Umbilical cord (tissue), 2 donors: ENCODE results near the gene RAB26. TPM values are rescaled to one million over a fixed set of nuclear protein-coding genes. Genes with fewer than 3 reads are reported as not detected.

Experiments
- DNase-seq: peaks from one replicate; pipeline ENCODE4 v3.0.0-alpha.2; 2015; ENCODE audit warnings: low spot score
- total RNA-seq: library from RNA; depleted of rRNA; stranded (reverse); fragments of >200 nt; gene quantifications from one replicate; pipeline ENCODE4 v1.2.3, GENCODE V29; 2014; ENCODE audit warnings: low replicate concordance; ENCODE audit not compliant: insufficient read depth

RAB26 gene
- total RNA-seq, 1 donor from 2014 or later: 0.48 TPM

DNA sequence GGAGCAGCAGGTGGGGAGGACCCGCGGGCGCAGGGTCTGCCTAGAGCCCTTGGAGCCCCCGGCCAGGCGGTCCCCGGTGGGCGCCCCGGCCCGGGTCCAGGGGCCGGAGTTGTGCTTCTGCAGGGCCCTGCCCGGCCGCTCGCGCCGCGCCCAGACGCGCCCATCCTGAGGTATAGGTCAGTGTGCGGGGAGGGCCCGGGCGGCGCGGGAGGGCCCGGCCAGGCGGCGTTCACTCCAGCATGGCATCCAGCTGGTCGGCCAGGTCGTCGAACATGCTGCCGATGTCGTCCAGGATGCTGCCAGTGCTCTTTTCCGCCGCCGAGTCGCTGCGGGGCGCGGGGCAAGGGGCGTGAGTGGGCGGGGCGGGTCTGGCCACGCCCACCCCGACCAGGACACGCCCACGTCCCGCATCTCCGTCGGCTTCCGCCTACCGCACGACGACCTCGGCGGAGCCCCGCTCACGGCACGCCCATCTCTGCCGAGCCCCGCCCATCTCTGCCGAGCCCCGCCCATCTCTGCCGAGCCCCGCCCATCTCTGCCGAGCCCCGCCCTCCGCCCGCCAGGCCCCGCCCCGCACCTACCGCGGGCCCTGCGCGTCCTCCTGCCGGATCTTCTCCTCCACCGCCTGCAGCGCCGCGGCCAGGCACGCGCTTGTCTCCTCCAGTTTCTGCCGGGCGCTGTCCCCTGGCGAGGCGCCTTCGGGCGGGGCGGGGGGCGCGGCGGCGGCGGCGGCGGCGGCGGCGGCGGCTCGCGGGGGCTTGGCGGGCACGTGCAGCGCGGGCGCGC lies 30.1 kb downstream of the RAB26 start:
- DNase-seq: no peak

DNA sequence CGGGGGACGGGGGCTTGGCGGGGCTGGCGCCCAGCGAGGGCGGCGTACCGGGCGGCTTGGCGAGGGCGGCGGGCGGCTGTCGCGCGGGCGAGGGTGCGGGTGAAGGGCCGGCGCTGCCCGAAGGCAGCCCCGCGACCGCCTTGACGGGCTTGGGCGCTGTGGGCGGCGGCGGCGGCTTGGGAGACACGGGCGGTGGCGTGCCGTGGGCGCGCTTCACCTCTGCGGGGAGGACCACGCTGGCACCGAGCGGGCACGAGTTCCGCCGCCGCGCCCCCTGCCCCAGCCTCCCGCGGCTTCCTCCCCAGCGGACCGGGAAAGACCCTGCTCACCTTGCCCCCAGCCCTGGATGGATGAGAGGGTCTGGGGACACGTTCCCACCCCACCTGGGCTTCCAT lies 30.7 kb downstream of the RAB26 start:
- no peak for DNase-seq

DNA sequence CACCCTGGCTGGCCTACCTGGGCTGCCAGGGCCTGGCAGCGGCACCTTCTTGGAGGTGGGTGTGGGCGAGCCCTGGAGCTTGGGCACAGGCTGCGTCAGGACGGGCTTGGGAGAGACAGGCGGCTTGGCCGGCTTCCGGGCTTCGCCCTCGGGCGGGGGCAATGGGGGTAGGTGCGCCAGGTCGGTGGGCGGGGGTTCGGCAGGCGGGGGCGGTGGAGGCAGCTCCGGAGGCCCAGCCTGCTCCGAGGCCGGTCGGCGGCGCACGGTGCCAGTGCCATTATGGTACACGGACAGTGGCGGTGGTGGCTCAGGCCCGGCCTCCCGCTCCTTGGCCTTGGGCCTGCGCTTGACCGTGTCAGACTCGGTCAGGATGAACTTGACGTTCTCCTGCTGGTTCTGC lies 31.2 kb downstream of the RAB26 start:
- no peak for DNase-seq

DNA sequence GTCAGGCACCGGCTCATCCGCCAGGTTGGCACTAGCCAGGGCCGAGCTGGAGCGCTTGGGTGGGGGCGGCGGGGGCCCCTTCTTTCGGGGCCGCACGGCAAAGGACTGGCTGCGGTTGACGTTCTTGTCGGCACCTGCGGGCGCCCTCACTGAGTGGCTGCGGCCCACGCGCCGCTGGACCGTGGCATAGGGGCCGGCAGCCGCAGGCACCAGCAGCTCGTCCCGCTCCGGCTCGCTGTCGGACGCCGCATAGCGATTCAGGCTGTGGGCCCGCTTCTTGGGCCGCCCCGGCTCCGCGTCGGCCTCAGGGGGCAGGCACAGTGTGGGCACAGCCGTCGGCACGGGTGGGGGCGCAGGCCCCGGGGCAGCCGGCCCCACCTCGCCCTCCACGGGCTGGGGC lies 32.0 kb downstream of the RAB26 start:
- DNase-seq: no peak

DNA sequence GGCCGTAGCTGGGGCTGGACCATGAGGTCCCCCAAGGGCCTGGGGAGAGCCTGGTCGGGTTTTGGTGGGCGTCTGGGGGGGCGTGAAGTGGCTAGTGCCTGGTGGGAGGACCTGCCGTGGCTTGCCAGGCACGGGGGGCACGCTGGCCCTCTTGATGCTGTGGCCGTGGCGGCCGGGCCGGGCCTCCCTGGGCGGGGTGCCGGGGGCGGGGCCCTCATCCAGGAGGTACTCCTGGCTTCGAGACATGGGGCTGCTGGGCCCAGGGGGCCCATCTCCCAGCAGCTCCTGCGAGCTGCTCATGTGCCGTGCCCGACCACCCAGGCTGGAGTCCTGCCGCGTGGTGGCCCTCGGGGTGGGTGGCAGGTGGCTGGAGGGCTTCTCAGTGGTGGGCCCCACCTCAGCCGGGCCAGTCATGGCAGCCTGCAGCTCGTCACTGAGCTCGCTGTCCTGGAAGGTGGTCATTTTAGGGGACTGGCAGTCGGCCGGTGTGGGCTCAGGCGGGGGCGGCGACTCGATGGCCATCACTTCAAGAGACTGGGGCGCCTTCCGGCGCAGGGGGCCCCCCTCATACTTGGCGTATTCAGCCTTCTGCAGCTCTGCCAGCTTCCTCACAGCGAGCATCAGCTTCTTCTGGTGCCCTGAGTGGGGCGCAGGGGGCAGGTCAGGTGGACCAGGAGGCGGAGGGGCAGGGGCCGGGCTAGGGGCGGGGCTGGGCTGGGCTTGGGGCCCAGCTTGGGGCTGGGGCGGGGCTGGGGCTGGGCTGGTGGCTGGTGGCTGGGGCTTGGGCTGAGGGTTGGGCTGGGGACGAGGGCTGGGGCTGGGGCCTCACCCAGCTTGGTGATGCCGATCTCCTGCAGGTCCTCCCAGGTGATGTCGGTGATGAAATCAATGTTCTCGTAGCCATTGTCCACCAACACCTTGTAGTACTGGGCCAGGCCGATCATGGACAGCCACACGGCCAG lies 32.8 kb downstream of the RAB26 start:
- DNase-seq: no peak

DNA sequence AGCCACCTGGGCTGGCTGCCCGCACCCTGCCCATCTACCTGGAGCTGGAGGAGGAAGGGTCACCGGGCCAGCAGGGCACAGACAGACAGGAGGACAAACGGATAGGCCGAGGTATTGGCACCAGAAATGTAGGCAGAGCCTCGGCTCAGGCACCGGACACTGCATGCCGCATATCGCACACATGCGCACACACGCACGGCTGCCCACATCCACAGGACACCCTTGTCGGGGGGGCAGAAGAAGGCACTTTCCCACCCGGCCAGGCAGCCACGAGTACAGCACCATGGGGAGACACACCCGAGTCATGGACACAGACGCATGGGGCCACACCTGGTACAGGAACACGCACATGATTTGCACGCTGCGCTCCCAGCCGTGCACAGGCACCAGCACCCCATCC lies 33.5 kb downstream of the RAB26 start:
- DNase-seq: no peak

DNA sequence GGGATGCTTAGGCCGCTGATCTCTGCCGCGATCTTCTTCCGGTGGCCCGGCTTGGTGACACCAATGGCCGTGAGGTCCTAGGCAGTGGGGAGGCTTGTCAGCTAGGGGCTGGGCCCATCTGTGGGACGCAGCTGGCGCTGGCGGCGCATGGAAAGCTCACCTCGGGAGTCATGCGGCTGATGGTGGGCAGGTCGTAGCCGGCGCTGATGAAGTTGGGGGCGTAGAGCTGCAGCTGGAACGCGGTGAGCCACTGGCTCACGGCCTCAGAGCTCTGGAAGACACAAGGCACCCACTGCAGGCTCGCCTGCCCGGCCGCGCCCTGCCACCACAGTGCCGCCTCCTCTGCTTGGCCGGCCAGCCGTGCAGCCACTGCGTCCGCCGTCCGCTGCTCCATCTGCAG lies 35.2 kb downstream of the RAB26 start:
- DNase-seq: no peak

DNA sequence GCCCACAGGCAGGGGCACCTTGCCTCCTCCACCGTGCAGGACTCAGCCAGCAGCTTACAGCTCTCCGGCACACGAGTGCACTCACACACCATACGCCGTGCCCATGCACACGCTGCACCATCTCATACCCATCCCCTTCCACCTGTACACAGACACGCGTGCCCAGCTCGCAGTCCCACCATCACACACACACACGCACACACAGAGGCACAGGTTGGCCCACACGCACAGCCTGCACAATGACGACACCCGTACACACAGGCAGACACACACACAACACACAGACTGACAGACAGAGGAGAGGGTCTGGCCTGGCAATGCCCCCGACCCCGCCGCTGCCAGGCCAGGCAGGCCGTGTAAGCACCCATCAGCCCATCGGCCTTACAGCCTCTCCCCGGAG lies 35.9 kb downstream of the RAB26 start:
- DNase-seq: no peak

DNA sequence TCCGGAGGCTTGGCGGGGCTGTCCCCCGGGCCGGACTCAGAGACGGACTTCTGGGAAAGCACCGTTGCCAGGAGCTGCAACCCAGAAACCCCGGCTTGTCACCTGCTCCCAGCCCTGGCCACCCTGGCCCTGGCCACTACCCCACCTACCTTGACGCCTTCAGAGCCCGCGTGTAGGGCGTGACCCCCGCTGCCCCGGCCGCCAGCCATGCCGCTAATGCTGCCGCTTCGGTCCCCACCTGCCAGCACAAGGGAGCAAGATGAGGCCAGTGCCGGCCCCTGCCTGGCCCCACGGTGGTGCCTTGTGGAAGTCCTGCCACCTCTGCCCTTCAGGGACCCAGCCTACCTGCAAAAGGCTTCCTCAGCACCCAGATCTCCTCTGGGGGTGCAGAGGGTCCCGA lies 36.5 kb downstream of the RAB26 start:
- no peak for DNase-seq

DNA sequence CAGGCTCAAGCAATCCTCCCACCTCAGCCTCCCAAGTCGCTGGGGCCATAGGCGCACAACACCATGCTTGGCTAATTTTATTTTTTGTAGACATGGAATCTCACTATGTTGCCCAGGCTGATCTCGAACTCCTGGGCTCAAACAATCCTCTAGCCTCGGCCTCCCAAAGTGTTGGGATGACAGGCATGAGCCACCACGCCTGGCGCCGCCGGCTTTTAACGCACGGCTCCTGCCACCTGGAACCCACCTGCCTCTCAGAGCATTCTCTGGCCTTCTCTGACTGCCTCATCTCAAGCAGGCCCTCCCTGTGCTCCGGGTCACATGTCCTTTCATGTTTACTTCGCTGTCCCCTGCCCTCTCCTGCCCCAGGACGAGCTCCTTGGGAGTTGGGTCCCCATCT lies 37.6 kb downstream of the RAB26 start:
- no peak for DNase-seq

DNA sequence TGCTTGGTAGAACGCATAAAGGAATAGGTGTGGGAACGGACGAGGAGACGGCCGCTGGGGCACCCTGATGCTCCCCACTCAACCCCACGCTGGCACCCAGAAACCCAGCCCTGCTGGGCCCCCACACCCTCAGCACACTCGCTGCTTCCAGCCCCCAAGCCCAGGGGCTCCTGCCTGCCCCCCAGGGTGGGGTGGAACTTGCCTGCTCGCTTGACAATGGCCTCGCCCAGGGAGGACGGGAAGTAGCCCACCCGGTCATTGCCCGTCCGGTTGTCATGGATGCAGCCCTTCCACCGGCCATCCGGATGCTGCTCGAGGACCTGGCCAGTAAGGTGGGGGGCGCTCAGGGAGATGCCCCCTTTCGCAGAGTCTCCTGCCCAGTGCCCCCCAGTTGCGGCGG lies 38.1 kb downstream of the RAB26 start:
- DNase-seq: no peak

DNA sequence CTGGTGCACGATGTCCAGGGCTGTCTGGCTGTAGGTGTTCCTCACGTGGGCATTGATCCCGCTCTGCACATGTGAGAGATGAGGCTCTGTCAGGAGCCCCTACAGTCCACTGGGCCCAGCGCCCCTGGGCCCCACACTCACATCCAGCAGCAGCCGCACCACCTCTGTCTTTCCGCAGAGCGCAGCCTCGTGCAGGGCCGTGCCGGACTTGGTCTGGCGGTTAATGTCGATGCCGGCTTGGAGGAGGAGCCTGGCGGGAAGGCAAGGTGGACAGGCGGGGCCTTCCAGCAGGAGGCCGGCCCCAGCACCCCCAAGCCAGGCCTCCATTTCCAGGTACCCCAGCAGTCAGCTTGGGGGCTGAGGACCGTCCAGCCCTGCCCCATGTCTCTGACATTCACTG lies 38.8 kb downstream of the RAB26 start:
- no peak for DNase-seq

DNA sequence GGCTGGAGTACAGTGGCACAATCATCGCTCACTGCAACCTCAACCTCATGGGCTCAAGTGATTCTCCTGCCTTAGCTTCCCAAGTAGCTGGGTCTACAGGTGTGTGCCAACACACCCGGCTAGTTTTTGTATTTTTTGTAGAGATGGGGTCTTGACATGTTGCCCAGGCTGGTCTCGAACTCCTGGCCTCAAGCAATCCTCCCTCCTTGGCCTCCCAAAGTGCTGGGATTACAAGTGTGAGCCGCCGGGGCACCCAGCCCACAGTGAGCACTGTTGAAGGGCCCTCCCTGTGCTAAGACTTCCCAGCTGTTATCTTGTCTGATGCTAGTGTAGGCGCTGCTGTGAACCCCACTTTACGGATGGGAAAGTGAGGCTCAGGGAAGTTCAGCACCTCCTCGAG lies 40.0 kb downstream of the RAB26 start:
- DNase-seq: no peak

DNA sequence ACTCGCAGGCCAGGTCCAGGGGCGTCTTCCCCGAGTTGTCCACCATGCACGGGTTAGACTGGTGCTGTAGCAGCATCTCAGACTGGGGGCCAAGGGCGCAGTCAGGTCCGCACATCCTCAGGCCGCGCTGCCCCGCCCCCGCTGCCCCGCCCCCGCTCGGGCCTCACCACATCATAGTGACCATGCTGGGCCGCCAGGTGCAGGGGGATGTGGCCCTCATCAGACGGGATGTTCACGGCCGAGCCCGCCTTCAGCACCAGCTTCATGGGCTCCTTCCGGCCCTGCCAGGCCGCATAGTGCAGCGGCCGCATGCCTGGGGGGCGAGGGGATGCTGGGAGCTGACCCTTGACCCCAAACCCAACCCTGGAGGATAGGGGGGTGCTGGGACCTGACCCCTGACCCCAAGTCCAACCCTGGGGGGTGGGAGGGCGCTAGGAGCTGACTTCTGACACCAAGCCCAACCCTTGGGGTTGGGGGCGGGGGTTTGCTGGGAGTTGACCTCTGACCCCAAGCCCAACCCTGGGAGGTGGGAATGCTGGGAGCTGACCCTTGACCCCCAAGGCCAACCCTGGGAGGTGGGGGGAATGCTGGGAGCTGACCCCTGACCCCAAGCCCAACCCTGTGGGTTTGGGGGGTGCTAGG lies 40.9 kb downstream of the RAB26 start:
- no peak for DNase-seq

DNA sequence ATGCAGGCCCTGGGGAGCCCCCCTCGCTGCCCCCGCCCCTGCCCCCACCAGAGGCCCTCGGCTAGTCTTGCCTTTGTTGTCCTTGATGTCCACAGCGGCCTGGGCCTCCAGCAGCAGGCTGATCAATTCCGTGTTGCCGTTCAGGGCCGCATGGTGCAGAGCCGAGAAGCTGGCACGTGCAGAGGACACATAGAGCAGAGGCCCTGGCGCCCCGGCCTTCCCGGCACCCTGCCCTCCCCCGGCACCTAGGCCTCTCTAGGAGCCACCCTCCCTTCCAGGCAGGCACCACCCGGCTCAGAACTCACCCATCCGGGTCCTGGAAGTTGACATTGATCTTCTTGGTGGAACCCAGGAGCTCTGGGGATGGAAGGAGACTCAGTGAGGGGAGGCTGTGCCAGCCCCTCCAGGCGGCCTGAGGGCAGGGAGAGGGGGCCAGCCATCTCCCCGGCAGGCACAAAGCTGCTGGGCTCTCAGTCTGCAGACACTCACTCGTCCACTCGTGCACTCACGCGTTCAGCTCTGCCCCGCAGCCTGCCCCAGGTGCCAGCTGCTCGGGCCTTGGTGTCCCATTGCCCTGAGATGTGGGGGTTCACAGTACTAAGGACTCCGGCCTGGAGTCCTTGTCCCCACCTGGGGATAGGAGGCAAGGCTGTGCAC lies 41.7 kb downstream of the RAB26 start:
- DNase-seq: no peak

DNA sequence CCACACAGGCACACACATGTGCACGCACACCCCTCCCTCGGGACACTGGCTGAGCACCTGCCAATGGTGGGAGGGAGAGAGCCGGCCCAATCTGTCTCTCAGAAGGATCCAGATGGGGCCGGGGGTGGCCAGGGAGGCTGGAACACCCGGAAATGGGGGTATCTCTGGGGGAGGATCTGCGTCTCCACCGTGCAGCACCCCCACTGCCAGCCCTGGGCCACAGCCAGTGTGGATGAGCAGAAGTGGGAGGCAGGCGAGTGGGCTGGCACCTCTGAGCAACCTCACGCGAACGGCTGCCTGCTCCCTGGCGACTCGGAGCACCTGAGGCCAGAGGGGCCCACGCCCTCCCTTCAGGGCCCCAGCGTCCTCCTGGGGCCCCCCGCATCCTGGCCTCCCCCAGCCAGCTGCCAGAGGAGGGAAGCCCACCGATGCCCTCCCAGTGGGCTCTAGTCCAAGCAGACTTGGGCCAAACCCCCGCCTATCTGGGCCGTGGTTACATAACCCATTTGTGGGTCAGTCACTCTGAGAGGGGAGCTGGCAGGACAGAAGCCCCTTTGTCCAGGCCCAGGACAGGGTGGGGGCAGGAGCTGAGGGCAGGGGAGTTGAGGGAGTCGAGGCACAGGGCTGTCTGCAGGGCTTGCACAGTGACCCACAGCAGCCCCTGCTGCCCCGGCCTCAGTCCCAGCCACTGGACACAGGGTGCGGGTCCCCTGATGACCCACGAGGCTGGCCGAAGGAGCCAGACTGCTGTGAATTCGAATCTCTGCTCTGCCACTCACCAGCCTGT lies 42.4 kb downstream of the RAB26 start:
- DNase-seq: no peak

DNA sequence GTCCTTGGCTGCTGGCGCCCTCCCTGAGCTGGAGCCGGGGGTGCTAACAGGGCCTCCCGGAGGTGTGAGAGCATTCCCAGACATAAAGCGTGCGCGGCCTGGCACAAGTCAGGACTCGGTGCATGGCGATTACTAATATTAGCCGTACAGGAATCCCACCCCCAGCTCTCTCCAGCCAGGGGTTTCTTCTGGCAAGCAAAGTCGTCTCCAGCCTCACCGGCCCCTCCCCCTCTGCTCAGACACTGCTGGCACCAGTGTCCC lies 43.0 kb downstream of the RAB26 start:
- no peak for DNase-seq

DNA sequence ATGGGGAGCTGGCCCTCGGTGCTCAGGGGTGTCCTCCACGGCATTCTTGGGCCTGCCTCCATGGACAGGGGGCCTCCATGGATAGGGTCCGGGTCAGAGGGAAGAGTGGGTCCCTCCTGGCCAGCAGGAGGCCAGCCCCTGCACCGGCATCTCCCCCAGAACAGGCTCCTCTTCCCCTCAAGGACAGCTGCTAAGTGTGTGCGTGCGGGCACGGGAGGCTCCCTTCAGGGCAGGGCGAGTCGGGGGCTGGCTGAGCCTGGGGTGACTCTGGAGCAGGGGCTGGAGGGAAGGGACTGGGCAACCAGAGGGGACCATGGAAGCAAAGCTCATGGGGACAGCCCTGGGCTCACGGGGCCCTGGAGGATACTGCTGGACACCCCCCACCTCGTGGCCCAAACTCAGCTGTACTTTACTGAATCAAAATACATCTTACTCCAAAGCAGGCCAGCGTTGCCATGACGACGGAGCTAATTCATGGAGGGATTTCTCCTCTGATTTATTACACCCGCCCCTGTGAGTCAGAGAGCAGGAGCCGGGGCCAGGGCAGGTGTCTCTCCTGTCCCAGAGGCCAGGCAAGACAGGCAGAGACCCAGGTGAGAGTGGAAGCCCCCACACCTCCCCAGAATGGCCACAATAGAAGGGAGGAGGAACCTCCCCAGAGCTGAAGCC lies 45.9 kb downstream of the RAB26 start:
- DNase-seq: peak; percentile 35

DNA sequence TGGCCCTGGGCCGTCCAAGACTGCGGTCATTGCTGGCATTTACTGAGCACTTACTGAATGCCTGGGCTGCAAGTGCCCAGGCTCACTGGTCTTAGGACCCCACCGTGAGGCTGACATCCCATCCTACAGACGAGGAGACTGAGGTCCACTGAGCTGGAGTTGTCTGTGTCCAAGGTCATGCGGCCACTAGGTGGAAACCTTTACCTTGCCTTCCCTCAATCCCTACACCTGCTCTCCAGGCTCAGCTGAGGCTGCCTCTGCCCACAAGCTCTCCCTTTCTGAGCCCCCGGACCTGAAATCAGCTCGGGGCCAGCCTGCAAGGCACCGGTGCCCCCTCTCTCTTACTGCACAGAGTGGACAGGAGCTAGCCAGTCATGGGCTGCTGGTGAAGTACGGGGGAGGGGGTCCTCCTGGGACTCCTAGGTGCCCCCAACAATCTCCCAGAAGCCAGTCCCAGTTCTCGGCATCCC lies 46.5 kb downstream of the RAB26 start:
- DNase-seq: peak; percentile 18

DNA sequence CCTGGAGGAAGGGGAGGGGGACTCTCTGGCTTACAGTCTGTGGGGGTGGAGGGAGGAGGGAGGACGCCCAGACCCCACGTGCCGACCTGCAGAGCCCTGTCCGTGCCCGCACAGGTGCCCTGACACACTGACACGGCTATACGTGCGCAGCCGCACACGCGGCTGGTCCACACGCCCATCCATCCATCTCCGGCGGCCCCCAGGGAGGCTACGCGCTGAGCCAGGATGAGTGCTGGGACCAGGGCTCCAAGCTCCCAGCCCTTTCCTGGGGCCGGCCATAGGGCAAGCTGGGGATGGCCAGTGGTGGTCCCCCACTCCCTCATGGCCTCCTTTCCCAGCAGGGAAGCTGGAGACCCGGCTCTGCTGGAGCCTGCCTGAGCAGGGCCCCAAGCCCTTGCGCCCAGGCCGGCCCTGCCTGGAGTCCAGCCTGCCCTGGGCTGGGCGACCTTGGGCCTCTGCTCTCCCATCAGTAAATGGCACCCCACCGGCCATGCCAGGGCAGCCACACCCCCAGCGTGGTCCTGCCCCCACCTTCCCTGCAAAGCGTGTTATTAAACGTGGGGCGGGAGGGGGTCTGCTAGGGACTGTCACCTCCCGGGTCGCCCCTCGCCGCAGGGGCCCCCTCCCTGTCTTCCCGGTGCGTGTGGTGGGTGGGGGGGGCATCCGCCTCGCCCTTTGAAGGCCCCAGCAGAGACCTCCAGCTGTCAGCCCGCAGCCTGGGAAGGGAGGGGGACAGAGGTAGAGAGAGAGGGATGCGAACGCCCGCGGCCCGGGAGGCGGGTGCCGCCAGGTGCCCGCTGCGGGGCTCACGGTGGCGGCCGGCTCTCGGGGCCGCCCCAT lies 47.1 kb downstream of the RAB26 start:
- no peak for DNase-seq
